Measurements from ENCODE around the gene DST. TPM values are rescaled to one million over a fixed set of nuclear protein-coding genes. Genes with fewer than 3 reads are reported as not detected.

Gene DST
- total RNA-seq, 1 donor from 2014 or later, result 442 TPM

GRCh38 chr6:56541030-56541600 lies 101.6 kb downstream of the DST start:
- Histone ChIP-seq H3K4me1 (ENCODE audit: insufficient read depth, low read length) (peaks cover 45% of the 10 kb centered on the region), H4K20me1 (ENCODE audit: insufficient read depth, low read length) (peaks cover 46% of the 10 kb centered on the region), H3K36me3 (ENCODE audit: insufficient read depth, low read length) (peaks cover 3% of the 10 kb centered on the region), H3K9ac (ENCODE audit: low read length) (peak overlapping the region; percentile 95), H3K27me3 (ENCODE audit: insufficient read depth, low read length) (no peaks in the 10 kb centered on the region), H2AFZ (ENCODE audit: low read depth, low read length) (no peak overlapping the region), H3K27ac (ENCODE audit: low read depth, low read length) (peak overlapping the region; percentile 95), H3K4me2 (ENCODE audit: low read length) (peak overlapping the region; percentile 94), H3K9me3 (ENCODE audit: insufficient read depth, low read depth, low read length) (no peaks in the 10 kb centered on the region), H3K79me2 (ENCODE audit: insufficient read depth, low read length) (peaks cover 86% of the 10 kb centered on the region), H3K4me3 (ENCODE audit: insufficient read depth, low read depth, low read length) (peak overlapping the region; percentile 71)
- H3K27me3 Mint-ChIP-seq (ENCODE audit: low read depth, unreplicated experiment), result no peaks in the 10 kb centered on the region
- H3K4me3 Mint-ChIP-seq (ENCODE audit: unreplicated experiment), result no peak overlapping the region
- DNase-seq (ENCODE audit: low read depth) (peak; percentile 24), FAIRE-seq (peak; percentile 9)
- H3K36me3 Mint-ChIP-seq (ENCODE audit: low read depth, unreplicated experiment), result peaks cover 5% of the 10 kb centered on the region
- H3K9me3 Mint-ChIP-seq (ENCODE audit: unreplicated experiment), result no peaks in the 10 kb centered on the region
- peaks cover 10% of the 10 kb centered on the region for H3K4me1 Mint-ChIP-seq (ENCODE audit: low read depth, unreplicated experiment)
- no peak overlapping the region for H3K27ac Mint-ChIP-seq (ENCODE audit: unreplicated experiment)
- TF ChIP-seq EZH2 (IDR thresholded peaks at IDR 0.05; ENCODE audit: insufficient read depth, low read length), result no peak
- TF ChIP-seq CTCF (IDR thresholded peaks at IDR 0.05; ENCODE audit: insufficient read depth, low read depth, low read length), result no peak

DNA sequence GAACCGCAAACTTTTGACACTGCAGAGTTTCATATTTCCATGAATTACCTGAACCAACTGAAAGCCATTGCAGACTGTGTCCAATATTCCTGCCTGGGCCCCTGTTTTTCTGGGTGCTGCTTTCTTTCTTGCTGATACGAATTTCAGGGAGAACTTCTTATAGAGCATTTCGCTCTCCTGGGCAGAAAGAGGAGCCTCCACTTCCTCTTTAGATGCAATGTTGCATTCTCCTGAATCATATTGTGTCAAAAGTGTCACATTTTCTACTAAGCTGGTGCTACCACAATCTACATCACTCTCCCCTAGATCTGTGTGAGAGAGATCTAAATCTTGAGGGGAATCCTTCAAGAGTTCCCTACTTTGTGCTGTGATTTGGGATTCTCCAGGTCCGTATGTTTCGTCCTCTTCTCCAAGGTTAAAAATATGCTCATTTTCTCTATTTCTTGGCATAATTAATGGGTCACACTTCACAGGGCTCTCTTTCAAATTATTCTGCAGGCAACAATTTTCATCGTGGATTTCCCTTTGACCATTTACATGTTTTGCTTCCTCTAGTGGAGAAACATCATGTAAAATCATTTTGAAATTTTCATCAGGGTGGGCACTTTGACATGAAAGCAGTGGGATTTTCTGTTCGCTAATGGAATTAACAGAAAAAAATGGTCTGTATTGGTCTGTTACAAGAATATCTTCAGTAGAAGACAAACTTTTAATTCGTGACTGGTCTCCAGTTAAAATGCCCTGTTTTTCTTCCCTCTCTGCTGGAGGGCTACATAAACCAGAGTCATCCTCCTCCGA lies 102.3 kb downstream of the DST start:
- H3K4me1 ChIP-seq (ENCODE audit: insufficient read depth, low read length), result peaks cover 45% of the 10 kb centered on the region
- H3K36me3 Mint-ChIP-seq (ENCODE audit: low read depth, unreplicated experiment), result peaks cover 8% of the 10 kb centered on the region

More for the DNA sequence above, 102.3 kb downstream of the DST start:
- no peak overlapping the region for H3K4me3 Mint-ChIP-seq (ENCODE audit: unreplicated experiment)
- Histone ChIP-seq H3K79me2 (ENCODE audit: insufficient read depth, low read length) (peaks cover 85% of the 10 kb centered on the region), H3K36me3 (ENCODE audit: insufficient read depth, low read length) (peaks cover 9% of the 10 kb centered on the region), H3K27me3 (ENCODE audit: insufficient read depth, low read length) (no peaks in the 10 kb centered on the region), H3K9ac (ENCODE audit: low read length) (peak overlapping the region; percentile 95), H3K27ac (ENCODE audit: low read depth, low read length) (peak overlapping the region; percentile 95), H3K4me3 (ENCODE audit: insufficient read depth, low read depth, low read length) (peak overlapping the region; percentile 71), H2AFZ (ENCODE audit: low read depth, low read length) (no peak overlapping the region), H3K9me3 (ENCODE audit: insufficient read depth, low read depth, low read length) (no peaks in the 10 kb centered on the region), H3K4me2 (ENCODE audit: low read length) (peak overlapping the region; percentile 94), H4K20me1 (ENCODE audit: insufficient read depth, low read length) (peaks cover 47% of the 10 kb centered on the region)
- H3K4me1 Mint-ChIP-seq (ENCODE audit: low read depth, unreplicated experiment), result peaks cover 10% of the 10 kb centered on the region
- H3K27ac Mint-ChIP-seq (ENCODE audit: unreplicated experiment), result no peak overlapping the region
- no peaks in the 10 kb centered on the region for H3K27me3 Mint-ChIP-seq (ENCODE audit: low read depth, unreplicated experiment)
- DNase-seq (ENCODE audit: low read depth) (no peak), FAIRE-seq (no peak)
- TF ChIP-seq EZH2 (IDR thresholded peaks at IDR 0.05; ENCODE audit: insufficient read depth, low read length) (no peak), CTCF (IDR thresholded peaks at IDR 0.05; ENCODE audit: insufficient read depth, low read depth, low read length) (no peak)
- H3K9me3 Mint-ChIP-seq (ENCODE audit: unreplicated experiment), result no peaks in the 10 kb centered on the region

Measured in astrocyte (in vitro differentiated cells and primary cell).